Adrenal gland (tissue), 5 donors: ENCODE data around the gene PSAT1.

Experiments used
- CTCF ChIP-seq, 6 experiments: fragments of 450-650 bp in 4 of 6; fragments of 200-600 bp in 2 of 6; sonication (generic) in 1 of 6; IDR thresholded peaks; 1 replicate in 5 of 6; 2 replicates in 1 of 6; pipeline versions ENCODE4 v1.5.1 to v1.8.0; 2016 to 2021; ENCODE audit warnings: antibody characterized with exemption in 6 of 6, mild to moderate bottlenecking in 2 of 6, moderate library complexity in 1 of 6
- POLR2A ChIP-seq, 2 donors: fragments of 450-650 bp; IDR thresholded peaks; one replicate each; pipeline ENCODE4 v1.6.1; 2017; ENCODE audit warnings: antibody characterized with exemption in 2 of 2, mild to moderate bottlenecking in 2 of 2, moderate library complexity in 1 of 2
- donor health status: DM: no; HTN: no; CAD: no.

DNA sequence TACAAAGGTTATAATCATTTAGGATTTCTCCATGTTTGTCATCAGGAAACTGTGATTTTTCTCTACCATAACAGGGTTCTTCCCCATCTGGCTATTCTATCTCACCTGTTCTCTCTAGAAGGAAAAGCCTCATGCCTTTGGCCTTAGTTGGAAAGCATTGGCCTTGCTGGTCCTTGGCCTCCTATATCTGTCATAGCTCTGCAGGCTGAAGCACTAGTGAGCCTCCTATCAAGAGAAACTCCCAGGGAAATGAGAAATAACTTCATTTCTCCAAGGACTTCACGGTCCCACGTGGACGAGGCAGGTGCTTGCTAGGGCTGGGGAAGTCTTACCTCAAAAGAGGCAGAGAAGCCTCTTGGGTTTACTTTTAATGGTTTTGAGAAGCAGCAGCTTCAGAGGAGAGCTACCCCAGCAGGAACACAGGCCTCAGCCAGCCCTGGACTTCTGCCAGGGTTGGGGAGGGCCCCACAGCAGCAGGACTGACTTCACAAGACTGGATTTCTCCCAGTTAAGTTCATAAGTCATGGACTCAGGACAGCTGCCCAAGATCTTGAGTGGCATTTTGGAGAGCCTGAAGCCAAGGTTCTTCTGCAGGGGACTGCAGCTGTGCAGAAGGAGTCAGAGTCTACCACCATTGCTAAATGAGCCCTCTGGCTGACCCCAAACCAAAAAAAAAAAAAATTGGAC, 15.8 kb upstream of the PSAT1 start:
- no peak for TF ChIP-seq CTCF (IDR thresholded peaks at IDR 0.05)
- TF ChIP-seq POLR2A (IDR thresholded peaks at IDR 0.05) = no peak
